WI38 (cell line): ENCODE results near the gene EPB41L2.

Experiments used
- H3K4me3 ChIP-seq: 2 replicates; pipeline ENCODE4 v1.5.1; 2011; ENCODE audit warnings: low read depth, mild to moderate bottlenecking, control low read depth, low read length
- CTCF ChIP-seq: IDR thresholded peaks from 2 replicates; pipeline ENCODE4 v1.5.1; 2012; ENCODE audit warnings: low read depth, mild to moderate bottlenecking, control low read depth, low read length

The EPB41L2 gene

GRCh38 chr6:130895516-130895915 lies 167.5 kb downstream of the EPB41L2 start:
- no peak for TF ChIP-seq CTCF

DNA sequence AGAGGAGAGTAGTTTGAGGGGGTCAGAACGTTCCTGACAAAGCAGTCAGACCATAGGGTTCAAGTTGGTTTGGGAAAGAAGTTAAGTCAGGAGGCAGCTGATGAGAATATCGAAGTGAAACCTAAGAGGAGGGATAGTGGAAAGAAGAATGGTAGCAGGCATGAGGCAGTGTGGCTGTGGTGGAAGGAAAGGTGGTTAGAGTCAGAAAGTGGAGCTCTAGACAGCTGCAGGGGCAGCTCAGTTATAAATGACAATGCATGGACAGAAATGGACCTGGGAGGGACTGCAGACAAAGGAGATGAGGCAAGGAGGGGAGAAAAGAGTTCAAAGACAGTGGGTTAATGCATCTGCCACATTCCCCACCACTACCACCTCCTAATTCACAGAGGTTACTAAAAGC lies 169.3 kb downstream of the EPB41L2 start:
- no peak for TF ChIP-seq CTCF
- H3K4me3 ChIP-seq, result no peak overlapping the region

More at GRCh38 chr6:130895516-130895915, 167.5 kb downstream of the EPB41L2 start:
- no peak overlapping the region for H3K4me3 ChIP-seq

GRCh38 chr6:130893277-130893676 lies 169.8 kb downstream of the EPB41L2 start:
- TF ChIP-seq CTCF, result no peak
- H3K4me3 ChIP-seq, result no peak overlapping the region

DNA sequence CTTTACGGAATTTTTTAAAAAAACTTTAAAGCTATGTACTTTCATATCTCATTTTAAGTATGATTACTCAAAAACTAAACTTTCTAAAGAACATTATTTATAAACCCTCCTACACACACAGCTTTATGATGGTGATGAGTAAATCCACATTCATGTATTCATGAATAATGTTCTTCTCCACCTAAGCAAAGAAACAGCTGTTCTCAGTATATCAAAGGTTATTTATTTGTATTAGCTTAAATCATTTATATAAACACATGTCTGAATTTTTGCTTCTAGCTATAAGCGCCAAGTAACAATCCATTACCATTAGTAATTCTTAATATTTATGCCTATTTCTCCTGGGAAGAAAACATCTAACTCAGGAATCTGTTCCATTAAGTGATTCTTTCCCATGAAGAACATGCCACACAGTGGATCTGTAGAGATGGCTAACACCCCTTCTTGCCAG lies 172.5 kb downstream of the EPB41L2 start:
- no peak for TF ChIP-seq CTCF
- H3K4me3 ChIP-seq, result peak overlapping the region; percentile 20; the same call in 1 of the 2 replicates

DNA sequence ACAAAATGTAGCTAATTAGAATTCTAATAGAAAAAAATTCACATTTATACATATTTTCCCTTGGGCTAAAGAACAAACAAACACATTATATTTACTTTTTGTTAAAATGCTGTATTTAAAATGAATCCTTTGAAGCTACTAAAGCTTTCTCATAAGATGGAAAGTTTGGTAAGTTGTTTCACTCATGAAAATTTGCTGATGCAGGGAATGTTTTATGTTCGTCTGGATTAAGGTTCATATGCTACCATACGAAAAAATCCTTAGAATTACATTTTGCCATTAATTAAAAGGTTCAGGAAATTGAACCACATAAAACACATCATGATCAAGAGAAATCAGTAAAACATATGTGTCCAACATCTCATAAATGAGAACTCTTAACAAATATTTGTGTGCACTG lies 173.6 kb downstream of the EPB41L2 start:
- TF ChIP-seq CTCF, result no peak
- H3K4me3 ChIP-seq, result no peak overlapping the region

DNA sequence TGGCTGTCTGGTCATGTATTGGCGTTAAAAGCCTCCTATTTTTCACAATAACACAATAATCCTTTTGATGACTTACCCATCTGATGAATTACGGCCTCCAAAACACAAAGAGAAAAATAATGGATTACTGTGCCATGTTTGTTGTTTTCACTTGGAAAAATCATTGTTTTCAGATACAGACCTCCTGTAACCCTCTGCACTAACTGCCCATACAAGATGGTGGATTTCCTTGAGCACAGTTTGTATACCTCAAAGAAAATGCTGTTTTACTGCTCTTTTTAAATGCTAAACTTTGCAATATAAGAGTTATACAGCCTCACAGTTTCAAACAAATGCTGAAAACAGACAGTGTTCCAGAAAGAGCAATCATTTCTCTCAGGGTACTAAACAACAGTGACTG lies 174.8 kb downstream of the EPB41L2 start:
- no peak overlapping the region for H3K4me3 ChIP-seq
- TF ChIP-seq CTCF, result no peak

DNA sequence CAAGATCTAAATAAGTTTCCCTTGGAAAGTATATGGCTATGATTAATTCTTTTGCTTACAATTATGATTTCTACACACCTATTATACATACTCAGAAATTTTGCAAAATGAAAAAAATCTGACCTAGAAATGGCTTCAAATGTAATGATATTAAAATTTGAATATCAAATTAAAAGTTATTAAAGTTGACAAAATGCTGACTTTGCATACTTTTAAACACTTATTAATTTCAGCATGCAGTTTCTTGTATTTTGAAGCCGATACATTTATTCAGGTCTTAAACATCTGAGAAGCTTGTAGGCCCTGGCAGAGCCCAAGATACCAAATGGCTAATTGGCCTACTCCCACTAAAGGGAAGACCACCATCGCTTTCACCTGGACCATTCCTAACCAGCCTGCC lies 176.1 kb downstream of the EPB41L2 start:
- no peak for TF ChIP-seq CTCF

More for the DNA sequence above, 176.1 kb downstream of the EPB41L2 start:
- H3K4me3 ChIP-seq, result no peak overlapping the region
